Measurements from ENCODE around the gene ANKRD28. TPM values are rescaled to one million over a fixed set of nuclear protein-coding genes. Genes with fewer than 3 reads are reported as not detected.

The ANKRD28 gene
- total RNA-seq: 54.0 and 72.7 TPM in 2 replicates

GRCh38 chr3:15797642-15798303, at the start of gene ANKRD28:
TSS of gene ANKRD28 (minus strand) at chr3:15797979. CDS start at chr3:15796521, 1,458 bp downstream.

Other genes starting within 250 kb of the ANKRD28 start
- gene HACL1, start 196.4 kb downstream of the ANKRD28 start, total RNA-seq: 29.0 and 32.6 TPM in 2 replicates
- gene BTD, start 196.2 kb downstream of the ANKRD28 start, total RNA-seq: 39.7 and 53.5 TPM in 2 replicates